ENCODE measurements around the gene PKHD1.

The PKHD1 gene

GRCh38 chr6:51684038-51684437 lies 403.4 kb downstream of the PKHD1 start:
- no peaks in the 10 kb centered on the region for H3K36me3 Mint-ChIP-seq (ENCODE audit: low read depth)
- H3K27me3 Mint-ChIP-seq = no peaks in the 10 kb centered on the region
- no peaks in the 10 kb centered on the region for H3K9me3 Mint-ChIP-seq
- H3K27ac Mint-ChIP-seq = no peak overlapping the region
- intact Hi-C loops (cut with micrococcal nuclease) = no loop called here
- no peak overlapping the region for H3K4me3 Mint-ChIP-seq
- no peaks in the 10 kb centered on the region for H3K4me1 Mint-ChIP-seq (ENCODE audit: low read depth)

GRCh38 chr6:51678905-51679620 lies 408.4 kb downstream of the PKHD1 start:
- H3K4me1 Mint-ChIP-seq (ENCODE audit: low read depth) = no peaks in the 10 kb centered on the region

GRCh38 chr6:51678274-51678673 lies 409.1 kb downstream of the PKHD1 start:
- Mint-ChIP-seq H3K4me1 (ENCODE audit: low read depth) (no peaks in the 10 kb centered on the region), H3K9me3 (no peaks in the 10 kb centered on the region)
- intact Hi-C loops (cut with micrococcal nuclease) = no loop called here

More at GRCh38 chr6:51678905-51679620, 408.4 kb downstream of the PKHD1 start:
- H3K36me3 Mint-ChIP-seq (ENCODE audit: low read depth) = no peaks in the 10 kb centered on the region
- H3K27ac Mint-ChIP-seq = no peak overlapping the region
- intact Hi-C loops (cut with micrococcal nuclease) = no loop called here
- H3K27me3 Mint-ChIP-seq = no peaks in the 10 kb centered on the region
- H3K4me3 Mint-ChIP-seq = no peak overlapping the region
- no peaks in the 10 kb centered on the region for H3K9me3 Mint-ChIP-seq

GRCh38 chr6:51675922-51676275 lies 411.5 kb downstream of the PKHD1 start:
- Mint-ChIP-seq H3K9me3 (peaks cover 21% of the 10 kb centered on the region), H3K27me3 (no peaks in the 10 kb centered on the region), H3K27ac (no peak overlapping the region), H3K4me3 (no peak overlapping the region), H3K4me1 (ENCODE audit: low read depth) (no peaks in the 10 kb centered on the region), H3K36me3 (ENCODE audit: low read depth) (no peaks in the 10 kb centered on the region)
- intact Hi-C loops (cut with micrococcal nuclease) = no loop called here

More at GRCh38 chr6:51678274-51678673, 409.1 kb downstream of the PKHD1 start:
- Mint-ChIP-seq H3K4me3 (no peak overlapping the region), H3K27ac (no peak overlapping the region), H3K27me3 (no peaks in the 10 kb centered on the region), H3K36me3 (ENCODE audit: low read depth) (no peaks in the 10 kb centered on the region)

GRCh38 chr6:51675020-51675921 lies 412.1 kb downstream of the PKHD1 start:
- H3K4me3 Mint-ChIP-seq = no peak overlapping the region
- H3K9me3 Mint-ChIP-seq = peaks cover 23% of the 10 kb centered on the region
- no peak overlapping the region for H3K27ac Mint-ChIP-seq
- intact Hi-C loops (cut with micrococcal nuclease) = no loop called here
- H3K4me1 Mint-ChIP-seq (ENCODE audit: low read depth) = no peaks in the 10 kb centered on the region
- no peaks in the 10 kb centered on the region for H3K36me3 Mint-ChIP-seq (ENCODE audit: low read depth)
- H3K27me3 Mint-ChIP-seq = no peaks in the 10 kb centered on the region

GRCh38 chr6:51663525-51663924 lies 423.9 kb downstream of the PKHD1 start:
- no peaks in the 10 kb centered on the region for H3K9me3 Mint-ChIP-seq
- no peaks in the 10 kb centered on the region for H3K4me1 Mint-ChIP-seq (ENCODE audit: low read depth)
- no peaks in the 10 kb centered on the region for H3K27me3 Mint-ChIP-seq
- no peak overlapping the region for H3K27ac Mint-ChIP-seq
- H3K4me3 Mint-ChIP-seq = no peak overlapping the region
- intact Hi-C loops (cut with micrococcal nuclease) = no loop called here
- no peaks in the 10 kb centered on the region for H3K36me3 Mint-ChIP-seq (ENCODE audit: low read depth)

- Mint-ChIP-seq H3K4me3 (no peak overlapping the region), H3K27me3 (no peaks in the 10 kb centered on the region), H3K36me3 (ENCODE audit: low read depth) (no peaks in the 10 kb centered on the region), H3K4me1 (ENCODE audit: low read depth) (no peaks in the 10 kb centered on the region), H3K27ac (no peak overlapping the region), H3K9me3 (no peaks in the 10 kb centered on the region)
- intact Hi-C loops (cut with micrococcal nuclease) = no loop called here
These were observed 426.6 kb downstream of the PKHD1 start for GRCh38 chr6:51660767-51661166.

- H3K27ac Mint-ChIP-seq = no peak overlapping the region
- H3K4me3 Mint-ChIP-seq = no peak overlapping the region
- no peaks in the 10 kb centered on the region for H3K4me1 Mint-ChIP-seq (ENCODE audit: low read depth)
- intact Hi-C loops (cut with micrococcal nuclease) = no loop called here
- H3K27me3 Mint-ChIP-seq = no peaks in the 10 kb centered on the region
- no peaks in the 10 kb centered on the region for H3K9me3 Mint-ChIP-seq
- no peaks in the 10 kb centered on the region for H3K36me3 Mint-ChIP-seq (ENCODE audit: low read depth)
These were observed 429.9 kb downstream of the PKHD1 start for GRCh38 chr6:51657491-51657890.

GRCh38 chr6:51655517-51655916 lies 431.9 kb downstream of the PKHD1 start:
- Mint-ChIP-seq H3K36me3 (ENCODE audit: low read depth) (no peaks in the 10 kb centered on the region), H3K27me3 (no peaks in the 10 kb centered on the region), H3K27ac (no peak overlapping the region), H3K4me3 (no peak overlapping the region), H3K4me1 (ENCODE audit: low read depth) (no peaks in the 10 kb centered on the region), H3K9me3 (no peaks in the 10 kb centered on the region)
- intact Hi-C loops (cut with micrococcal nuclease) = no loop called here

- Mint-ChIP-seq H3K27ac (no peak overlapping the region), H3K9me3 (no peaks in the 10 kb centered on the region), H3K4me3 (no peak overlapping the region), H3K27me3 (no peaks in the 10 kb centered on the region), H3K36me3 (ENCODE audit: low read depth) (no peaks in the 10 kb centered on the region), H3K4me1 (ENCODE audit: low read depth) (no peaks in the 10 kb centered on the region)
- intact Hi-C loops (cut with micrococcal nuclease) = no loop called here
These were observed 432.8 kb downstream of the PKHD1 start for GRCh38 chr6:51654647-51655046.

- H3K4me3 Mint-ChIP-seq = no peak overlapping the region
- no peaks in the 10 kb centered on the region for H3K4me1 Mint-ChIP-seq (ENCODE audit: low read depth)
- H3K36me3 Mint-ChIP-seq (ENCODE audit: low read depth) = no peaks in the 10 kb centered on the region
- H3K27me3 Mint-ChIP-seq = no peaks in the 10 kb centered on the region
- H3K9me3 Mint-ChIP-seq = no peaks in the 10 kb centered on the region
- no peak overlapping the region for H3K27ac Mint-ChIP-seq
- intact Hi-C loops (cut with micrococcal nuclease) = no loop called here
These were observed 436.1 kb downstream of the PKHD1 start for GRCh38 chr6:51651132-51651817.

- Mint-ChIP-seq H3K36me3 (ENCODE audit: low read depth) (no peaks in the 10 kb centered on the region), H3K27me3 (no peaks in the 10 kb centered on the region), H3K4me3 (no peak overlapping the region)
These were observed 438.6 kb downstream of the PKHD1 start for GRCh38 chr6:51648774-51649173.

GRCh38 chr6:51648236-51648635 lies 439.2 kb downstream of the PKHD1 start:
- Mint-ChIP-seq H3K27me3 (no peaks in the 10 kb centered on the region), H3K4me1 (ENCODE audit: low read depth) (no peaks in the 10 kb centered on the region), H3K27ac (no peak overlapping the region), H3K4me3 (no peak overlapping the region), H3K9me3 (no peaks in the 10 kb centered on the region), H3K36me3 (ENCODE audit: low read depth) (no peaks in the 10 kb centered on the region)
- intact Hi-C loops (cut with micrococcal nuclease) = no loop called here

More at GRCh38 chr6:51648774-51649173, 438.6 kb downstream of the PKHD1 start:
- intact Hi-C loops (cut with micrococcal nuclease) = no loop called here
- Mint-ChIP-seq H3K4me1 (ENCODE audit: low read depth) (no peaks in the 10 kb centered on the region), H3K27ac (no peak overlapping the region), H3K9me3 (no peaks in the 10 kb centered on the region)

GRCh38 chr6:51644426-51644825 lies 443.0 kb downstream of the PKHD1 start:
- Mint-ChIP-seq H3K36me3 (ENCODE audit: low read depth) (no peaks in the 10 kb centered on the region), H3K4me1 (ENCODE audit: low read depth) (no peaks in the 10 kb centered on the region), H3K27ac (no peak overlapping the region), H3K9me3 (no peaks in the 10 kb centered on the region), H3K4me3 (no peak overlapping the region), H3K27me3 (no peaks in the 10 kb centered on the region)
- intact Hi-C loops (cut with micrococcal nuclease) = no loop called here

All from dendritic cell treated with granulocyte-macrophage colony-stimulating factor and Interleukin-4, amounts not matched to agents 40 ng/mL and 50 ng/mL, for 4 days (primary cell).